Naive B cell (primary cell): Measurements from ENCODE around the gene TULP1. TPM values are rescaled to one million over a fixed set of nuclear protein-coding genes. Genes with fewer than 3 reads are reported as not detected.
"Not testable (repeated sequence)": the region's sequence is repeated elsewhere in the genome, so short reads cannot be mapped to it uniquely, and the experiment has no call there.

Source experiments
- ATAC-seq, 2 donors: fragments of 150-1000 bp; cut with Tn5 transposase; 2 replicates each; pipeline ENCODE4 v1.10.0; 2021; ENCODE audit warnings: low read depth in 2 of 2, mild to moderate bottlenecking in 2 of 2, moderate library complexity in 2 of 2
- DNase-seq: peaks from one replicate; pipeline ENCODE4 v3.0.0; 2022
- H3K27ac Mint-ChIP-seq, 6 donors: one replicate each; pipeline ENCODE4 v1.8.0; 2020 to 2022; ENCODE audit warnings: mild to moderate bottlenecking in 6 of 6, mixed read lengths in 6 of 6, moderate library complexity in 5 of 6, inconsistent platforms in 2 of 6
- H3K27me3 Mint-ChIP-seq, 3 donors: one replicate each; pipeline ENCODE4 v1.8.0; 2021 to 2022; ENCODE audit warnings: mixed read lengths in 3 of 3, mild to moderate bottlenecking in 1 of 3
- H3K36me3 Mint-ChIP-seq, 2 donors: one replicate each; pipeline ENCODE4 v1.8.0; 2020 to 2022; ENCODE audit warnings: mixed read lengths in 2 of 2, inconsistent platforms in 1 of 2, mild to moderate bottlenecking in 1 of 2
- H3K4me1 Mint-ChIP-seq, 3 donors: one replicate each; pipeline ENCODE4 v1.8.0; 2020 to 2022; ENCODE audit warnings: mixed read lengths in 3 of 3, inconsistent platforms in 1 of 3, mild to moderate bottlenecking in 1 of 3, moderate library complexity in 1 of 3
- H3K4me3 Mint-ChIP-seq, 8 donors: one replicate each; pipeline ENCODE4 v1.8.0; 2020 to 2022; ENCODE audit warnings: mild to moderate bottlenecking in 8 of 8, mixed read lengths in 8 of 8, moderate library complexity in 8 of 8, inconsistent platforms in 2 of 8
- H3K9me3 Mint-ChIP-seq, 7 donors: one replicate each; pipeline ENCODE4 v1.8.0; 2020 to 2022; ENCODE audit warnings: mixed read lengths in 7 of 7, mild to moderate bottlenecking in 5 of 7, inconsistent platforms in 2 of 7, moderate library complexity in 1 of 7
- polyA plus RNA-seq, 6 donors: library from polyadenylated mRNA; unstranded; fragments of 300-500 nt; fragmentation: Illumina TruSeq; gene quantifications; one replicate each; pipeline ENCODE4 v1.2.3, GENCODE V29; 2021; ENCODE audit warnings: low read depth in 6 of 6

Gene TULP1
- polyA plus RNA-seq, 6 donors from 2014 or later: not detected

- DNase-seq: no peak
- Mint-ChIP-seq H3K4me3 (no peak overlapping the region), H3K9me3 (no peaks in the 10 kb centered on the region), H3K4me1 (peaks cover 0 to 7% (median 5%) of the 10 kb centered on the region in 3 donors), H3K36me3 (no peaks in the 10 kb centered on the region), H3K27ac (no peak overlapping the region), H3K27me3 (peaks cover 10 to 21% (median 15%) of the 10 kb centered on the region in 3 donors)
- ATAC-seq: no peak
These were observed 4.0 kb upstream of the TULP1 start for GRCh38 chr6:35516712-35517111.

- not testable (repeated sequence) for H3K27ac Mint-ChIP-seq, H3K36me3 Mint-ChIP-seq, H3K4me3 Mint-ChIP-seq, DNase-seq, H3K9me3 Mint-ChIP-seq, ATAC-seq
- peaks cover 15 to 27% (median 22%) of the 10 kb centered on the region in 3 donors for H3K27me3 Mint-ChIP-seq
- peaks cover 0 to 15% (median 5%) of the 10 kb centered on the region in 3 donors for H3K4me1 Mint-ChIP-seq
These were observed 3.2 kb upstream of the TULP1 start for GRCh38 chr6:35515939-35516338.

- Mint-ChIP-seq H3K9me3 (no peaks in the 10 kb centered on the region), H3K4me1 (peaks cover 0 to 21% (median 5%) of the 10 kb centered on the region in 3 donors), H3K27ac (no peak overlapping the region), H3K36me3 (no peaks in the 10 kb centered on the region), H3K4me3 (no peak overlapping the region), H3K27me3 (peaks cover 23 to 41% (median 36%) of the 10 kb centered on the region in 3 donors)
- no peak for ATAC-seq
- DNase-seq: no peak
These were observed 1.9 kb upstream of the TULP1 start for GRCh38 chr6:35514587-35514986.

DNA sequence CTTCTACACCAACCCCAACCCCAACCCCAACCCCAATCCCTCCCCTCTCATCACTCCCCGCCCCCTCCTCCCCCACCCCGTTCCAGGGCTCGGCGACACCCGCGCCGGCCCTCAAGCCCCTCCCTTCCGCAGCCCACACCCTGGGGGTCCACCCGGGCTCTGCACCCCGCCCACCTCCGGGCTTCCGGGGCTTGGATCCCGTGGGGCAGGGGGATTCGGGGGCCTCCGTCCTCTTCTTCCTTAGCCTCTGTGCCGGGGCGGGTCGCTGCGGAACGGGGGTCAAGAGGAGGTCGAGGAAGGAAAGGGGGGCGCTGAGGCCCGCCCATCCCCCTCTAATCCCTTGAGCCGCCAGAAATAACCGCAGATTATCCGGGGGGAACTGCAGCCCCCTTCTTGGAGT is 690 bp downstream of the TULP1 start:
- no peak for DNase-seq
- Mint-ChIP-seq H3K36me3 (no peaks in the 10 kb centered on the region), H3K27me3 (peaks cover 29 to 58% (median 50%) of the 10 kb centered on the region in 3 donors), H3K4me1 (peaks cover 0 to 29% (median 9%) of the 10 kb centered on the region in 3 donors), H3K4me3 (peak overlapping the region in 4 of 8 donors; percentile 15 to 51 (median 30)), H3K9me3 (peaks cover 0 to 4% (median 0%) of the 10 kb centered on the region in 7 donors), H3K27ac (peak overlapping the region in 2 of 6 donors; percentile 65 to 66)
- no peak for ATAC-seq

DNA sequence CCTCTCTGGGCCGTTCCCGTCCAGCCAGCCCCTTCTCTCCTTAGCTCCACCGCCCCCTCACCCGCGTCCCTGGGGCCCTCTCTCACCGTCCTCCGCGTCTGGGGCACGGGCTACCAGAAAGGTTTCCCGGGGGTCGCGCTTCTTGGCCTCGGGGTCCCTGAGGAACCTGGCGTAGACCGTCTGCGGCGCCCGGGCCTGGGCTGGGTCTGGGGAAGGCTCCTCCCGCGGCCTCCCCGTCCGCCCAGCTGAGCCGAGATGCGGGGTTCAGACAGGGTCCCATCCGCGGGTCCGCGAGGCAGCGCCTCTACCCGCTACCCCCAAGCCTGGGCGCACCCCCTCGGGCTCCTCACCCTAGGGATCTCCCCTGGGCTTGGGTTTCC is 1.1 kb downstream of the TULP1 start:
- Mint-ChIP-seq H3K27ac (peak overlapping the region in 1 of 6 donors; percentile 66), H3K4me1 (peaks cover 0 to 29% (median 9%) of the 10 kb centered on the region in 3 donors), H3K36me3 (no peaks in the 10 kb centered on the region), H3K27me3 (peaks cover 29 to 62% (median 50%) of the 10 kb centered on the region in 3 donors), H3K9me3 (peaks cover 0 to 4% (median 0%) of the 10 kb centered on the region in 7 donors), H3K4me3 (peak overlapping the region in 2 of 8 donors; percentile 38 to 47)
- ATAC-seq (no peak), DNase-seq (no peak)

DNA sequence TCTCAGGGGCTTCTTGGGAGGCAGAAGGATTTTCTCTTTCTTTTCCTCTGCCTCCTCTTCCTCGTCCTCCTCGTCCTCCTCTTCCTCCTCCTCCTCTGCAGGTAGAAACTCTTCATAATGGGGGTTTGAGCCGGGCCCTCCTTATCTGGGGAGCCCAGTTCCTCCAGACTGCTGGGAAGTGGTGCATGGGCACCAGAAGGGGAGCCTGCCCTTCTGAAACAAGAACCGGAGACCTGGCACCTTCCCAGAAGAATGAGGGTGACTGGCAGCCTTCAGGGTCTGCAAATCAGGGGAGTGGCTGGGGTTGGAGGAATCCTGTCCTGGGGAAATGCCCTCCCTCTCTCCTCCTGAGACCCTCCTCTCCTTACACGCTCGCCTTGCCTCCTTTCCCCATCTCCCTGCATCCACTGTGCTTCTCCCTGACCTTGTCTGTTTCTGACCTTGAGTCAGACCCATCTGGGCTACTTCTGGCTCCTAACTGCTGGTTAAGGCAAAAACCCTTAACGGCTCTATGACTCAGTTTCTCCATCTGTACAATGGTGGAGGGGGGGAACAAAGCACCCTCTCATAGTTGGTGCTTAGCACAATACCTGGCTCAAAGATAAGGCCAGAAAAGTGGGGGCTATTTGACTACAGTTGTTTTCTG is 1.7 kb downstream of the TULP1 start:
- Mint-ChIP-seq H3K27ac (no peak overlapping the region), H3K27me3 (peaks cover 34 to 67% (median 50%) of the 10 kb centered on the region in 3 donors), H3K4me3 (no peak overlapping the region), H3K36me3 (no peaks in the 10 kb centered on the region), H3K9me3 (peaks cover 0 to 4% (median 0%) of the 10 kb centered on the region in 7 donors), H3K4me1 (peaks cover 0 to 29% (median 9%) of the 10 kb centered on the region in 3 donors)
- ATAC-seq: no peak
- DNase-seq: no peak

DNA sequence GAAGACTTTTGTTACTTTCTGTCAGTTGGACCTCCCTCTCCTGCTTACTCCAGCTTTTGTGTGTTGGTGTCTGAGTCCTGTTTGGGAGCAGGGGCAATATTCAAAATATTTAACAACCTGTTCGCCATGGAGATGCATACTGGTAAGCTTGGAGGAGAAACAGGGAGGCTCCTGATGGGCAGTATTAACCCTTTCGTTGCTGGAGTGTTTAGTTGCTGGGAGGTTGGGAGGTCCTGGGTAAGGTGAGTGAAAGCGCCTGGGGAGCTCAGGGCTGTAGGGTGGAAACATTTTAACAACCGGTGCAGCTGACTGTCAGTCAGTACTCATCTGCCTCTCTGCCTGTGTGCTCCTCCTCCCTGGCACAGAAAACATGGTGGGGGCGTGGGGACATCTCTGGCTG is 4.2 kb downstream of the TULP1 start:
- Mint-ChIP-seq H3K4me3 (no peak overlapping the region), H3K4me1 (peaks cover 0 to 29% (median 9%) of the 10 kb centered on the region in 3 donors), H3K27ac (no peak overlapping the region), H3K27me3 (peaks cover 30 to 62% (median 60%) of the 10 kb centered on the region in 3 donors), H3K9me3 (peaks cover 0 to 4% (median 0%) of the 10 kb centered on the region in 7 donors), H3K36me3 (no peaks in the 10 kb centered on the region)
- DNase-seq (no peak), ATAC-seq (no peak)

DNA sequence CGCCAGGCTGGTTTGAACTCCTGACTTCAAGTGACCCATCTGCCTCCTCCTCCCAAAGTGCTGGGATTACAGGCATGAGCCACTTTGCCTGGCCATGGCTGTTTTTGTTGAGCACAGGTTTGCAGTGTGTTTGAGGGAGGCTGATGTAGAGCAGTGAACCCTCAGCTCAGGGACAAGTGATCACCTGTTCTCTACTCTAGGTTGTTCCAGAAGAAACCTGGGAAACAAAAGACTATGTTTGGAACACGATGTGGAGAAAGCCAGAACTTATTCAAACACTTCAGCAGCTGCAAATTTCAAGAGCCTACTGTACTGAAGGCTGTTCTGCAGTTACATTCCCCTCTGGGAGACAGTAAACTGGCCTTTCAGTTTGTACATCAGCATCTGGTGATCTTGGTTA is 4.7 kb downstream of the TULP1 start:
- peaks cover 34 to 64% (median 60%) of the 10 kb centered on the region in 3 donors for H3K27me3 Mint-ChIP-seq
- H3K9me3 Mint-ChIP-seq: peaks cover 0 to 4% (median 0%) of the 10 kb centered on the region in 7 donors
- no peaks in the 10 kb centered on the region for H3K36me3 Mint-ChIP-seq
- no peak overlapping the region for H3K4me3 Mint-ChIP-seq
- H3K27ac Mint-ChIP-seq: no peak overlapping the region
- no peak for ATAC-seq
- DNase-seq: no peak
- peaks cover 0 to 29% (median 9%) of the 10 kb centered on the region in 3 donors for H3K4me1 Mint-ChIP-seq

DNA sequence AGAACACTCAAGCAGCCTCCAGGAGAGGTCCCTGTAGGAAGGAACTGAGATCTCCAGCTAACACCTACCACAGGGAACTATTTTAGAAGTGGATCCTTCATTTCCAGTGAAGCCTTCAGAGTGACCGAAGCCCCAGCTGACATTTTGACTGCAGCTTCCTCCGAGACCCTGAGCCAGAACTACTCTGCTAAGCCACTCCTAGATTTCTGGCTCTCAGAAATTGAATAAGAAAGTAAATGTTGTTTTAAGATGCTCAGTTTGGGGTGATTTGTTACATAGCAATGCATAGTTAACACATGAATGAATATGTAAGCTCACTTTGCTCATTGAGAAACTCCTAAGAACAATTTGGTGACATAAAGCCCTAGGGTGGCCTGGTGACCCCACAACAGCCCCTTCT is 5.5 kb downstream of the TULP1 start:
- Mint-ChIP-seq H3K27me3 (peaks cover 38 to 62% (median 53%) of the 10 kb centered on the region in 3 donors), H3K4me1 (peaks cover 0 to 27% (median 6%) of the 10 kb centered on the region in 3 donors), H3K27ac (peak overlapping the region in 1 of 6 donors; percentile 57), H3K36me3 (no peaks in the 10 kb centered on the region), H3K4me3 (no peak overlapping the region), H3K9me3 (peaks cover 0 to 4% (median 0%) of the 10 kb centered on the region in 7 donors)
- DNase-seq (no peak), ATAC-seq (no peak)

GRCh38 chr6:35506536-35506935 is 6.2 kb downstream of the TULP1 start:
- no peak for DNase-seq
- Mint-ChIP-seq H3K4me1 (peaks cover 0 to 20% (median 4%) of the 10 kb centered on the region in 3 donors), H3K36me3 (no peaks in the 10 kb centered on the region)

DNA sequence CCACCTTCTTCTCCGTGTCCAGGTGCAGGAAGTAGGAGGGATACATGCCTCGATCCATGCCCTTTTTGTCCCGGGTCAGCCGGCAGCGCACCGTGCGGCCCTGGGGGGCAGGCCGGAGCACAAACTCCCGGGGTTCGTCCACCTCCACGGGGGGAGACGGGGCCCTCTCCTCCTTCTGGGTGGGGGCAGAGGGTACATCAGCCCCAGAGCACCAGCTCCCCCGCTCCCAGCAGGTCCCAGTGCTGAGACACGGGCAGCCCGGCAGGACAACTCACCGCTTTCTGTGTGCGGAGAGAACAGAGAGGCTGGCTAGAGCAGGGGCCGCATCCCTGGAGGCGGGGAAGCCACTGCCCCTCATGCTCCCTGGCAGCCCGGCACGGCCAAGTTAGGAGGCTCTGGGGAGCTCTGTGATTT is 6.7 kb downstream of the TULP1 start:
- Mint-ChIP-seq H3K27me3 (peaks cover 39 to 60% (median 55%) of the 10 kb centered on the region in 3 donors), H3K4me3 (no peak overlapping the region), H3K9me3 (peaks cover 0 to 4% (median 0%) of the 10 kb centered on the region in 7 donors), H3K36me3 (no peaks in the 10 kb centered on the region), H3K27ac (no peak overlapping the region), H3K4me1 (peaks cover 0 to 15% (median 4%) of the 10 kb centered on the region in 3 donors)
- DNase-seq (no peak), ATAC-seq (no peak)

More at GRCh38 chr6:35506536-35506935, 6.2 kb downstream of the TULP1 start:
- Mint-ChIP-seq H3K4me3 (no peak overlapping the region), H3K27me3 (peaks cover 42 to 61% (median 55%) of the 10 kb centered on the region in 3 donors), H3K9me3 (peaks cover 0 to 4% (median 0%) of the 10 kb centered on the region in 7 donors), H3K27ac (no peak overlapping the region)
- no peak for ATAC-seq

GRCh38 chr6:35503534-35503933 is 9.2 kb downstream of the TULP1 start:
- H3K36me3 Mint-ChIP-seq: no peaks in the 10 kb centered on the region
- DNase-seq (no peak), ATAC-seq (no peak)
- H3K4me3 Mint-ChIP-seq: peak overlapping the region in 1 of 8 donors; percentile 15
- peaks cover 3 to 5% (median 4%) of the 10 kb centered on the region in 3 donors for H3K4me1 Mint-ChIP-seq
- peaks cover 46 to 60% (median 55%) of the 10 kb centered on the region in 3 donors for H3K27me3 Mint-ChIP-seq
- H3K9me3 Mint-ChIP-seq: peaks cover 0 to 4% (median 0%) of the 10 kb centered on the region in 7 donors
- no peak overlapping the region for H3K27ac Mint-ChIP-seq

- DNase-seq (no peak), ATAC-seq (no peak)
- H3K27me3 Mint-ChIP-seq: peaks cover 50 to 60% (median 51%) of the 10 kb centered on the region in 3 donors
- H3K36me3 Mint-ChIP-seq: no peaks in the 10 kb centered on the region
- peak overlapping the region in 1 of 6 donors; percentile 43 for H3K27ac Mint-ChIP-seq
- H3K4me1 Mint-ChIP-seq: peaks cover 9 to 11% (median 11%) of the 10 kb centered on the region in 3 donors
- H3K4me3 Mint-ChIP-seq: no peak overlapping the region
- no peaks in the 10 kb centered on the region for H3K9me3 Mint-ChIP-seq
These were observed 10.9 kb downstream of the TULP1 start for GRCh38 chr6:35501784-35502183.

GRCh38 chr6:35500782-35501181 is 11.9 kb downstream of the TULP1 start:
- Mint-ChIP-seq H3K4me1 (peaks cover 9 to 11% (median 11%) of the 10 kb centered on the region in 3 donors), H3K36me3 (no peaks in the 10 kb centered on the region), H3K4me3 (peak overlapping the region in 2 of 8 donors; percentile 30 to 87), H3K27me3 (peaks cover 42 to 63% (median 45%) of the 10 kb centered on the region in 3 donors), H3K27ac (peak overlapping the region in 1 of 6 donors; percentile 75), H3K9me3 (no peaks in the 10 kb centered on the region)
- DNase-seq (no peak), ATAC-seq (no peak)
